DMS114 treated with DMSO at 0.1 percent for 48 hours (cell line): ENCODE measurements around the gene MVK.

Source experiments
- DNase-seq: peaks from one replicate; lab custom pipeline; 2025; ENCODE audit not compliant: unreplicated experiment; lab: John Stamatoyannopoulos, UW

Gene MVK

GRCh38 chr12:109573029-109573913 is at the start of gene MVK, which contains the start of gene MMAB:
Gene MVK, plus strand, starts transcription at chr12:109573794. Its CDS starts 1,029 bp downstream, at chr12:109574823.
Gene MMAB, minus strand, starts transcription at chr12:109573504. Its CDS starts 24 bp downstream, at chr12:109573480.
- DNase-seq = peak; percentile 98

GRCh38 chr12:109524466-109525278 is 48.9 kb upstream of the MVK start:
- no peak for DNase-seq

- no peak for DNase-seq
Measured at GRCh38 chr12:109525279-109525585, 48.4 kb upstream of the MVK start.

- DNase-seq = no peak
Measured at GRCh38 chr12:109527489-109528123, 46.0 kb upstream of the MVK start.

- DNase-seq = no peak
Measured at GRCh38 chr12:109529691-109530640, 43.6 kb upstream of the MVK start.

- DNase-seq = no peak
Measured at GRCh38 chr12:109531411-109531810, 42.2 kb upstream of the MVK start.

GRCh38 chr12:109532721-109533486 is 40.7 kb upstream of the MVK start:
- DNase-seq = no peak

- no peak for DNase-seq
Measured at GRCh38 chr12:109533487-109533740, 40.2 kb upstream of the MVK start.

GRCh38 chr12:109534456-109534855 is 39.1 kb upstream of the MVK start:
- no peak for DNase-seq

- DNase-seq = no peak
Measured at GRCh38 chr12:109535231-109535862, 38.2 kb upstream of the MVK start.

- no peak for DNase-seq
Measured at GRCh38 chr12:109535863-109536250, 37.7 kb upstream of the MVK start.

- no peak for DNase-seq
Measured at GRCh38 chr12:109537136-109537535, 36.5 kb upstream of the MVK start.

- DNase-seq = no peak
Measured at GRCh38 chr12:109538191-109538863, 35.3 kb upstream of the MVK start.

GRCh38 chr12:109539508-109539907 is 34.1 kb upstream of the MVK start:
- DNase-seq = no peak

GRCh38 chr12:109540526-109541412 is 32.8 kb upstream of the MVK start:
- no peak for DNase-seq

GRCh38 chr12:109541413-109541726 is 32.2 kb upstream of the MVK start:
- no peak for DNase-seq

GRCh38 chr12:109542014-109542413 is 31.6 kb upstream of the MVK start:
- DNase-seq = no peak

GRCh38 chr12:109542876-109543275 is 30.7 kb upstream of the MVK start:
- no peak for DNase-seq
